Ishikawa (cell line): ENCODE measurements around the gene RFT1.

Source experiments
- CEBPB ChIP-seq: IDR thresholded peaks from 2 replicates; pipeline ENCODE4 v1.6.1; 2012
- CREB1 ChIP-seq: IDR thresholded peaks from 2 replicates; pipeline ENCODE4 v1.6.1; 2012; ENCODE audit warnings: low read depth
- EGR1 ChIP-seq: IDR thresholded peaks from 2 replicates; pipeline ENCODE4 v1.6.1; 2012
- EP300 ChIP-seq: IDR thresholded peaks from 2 replicates; pipeline ENCODE4 v1.6.1; 2012; ENCODE audit warnings: borderline replicate concordance
- FOXM1 ChIP-seq: IDR thresholded peaks from 2 replicates; pipeline ENCODE4 v1.6.1; 2012; ENCODE audit warnings: low read depth, borderline replicate concordance
- NFIC ChIP-seq: IDR thresholded peaks from 2 replicates; pipeline ENCODE4 v1.6.1; 2012
- RAD21 ChIP-seq: IDR thresholded peaks from 2 replicates; pipeline ENCODE4 v1.6.1; 2012; ENCODE audit warnings: low read depth
- TAF1 ChIP-seq: IDR thresholded peaks from 2 replicates; pipeline ENCODE4 v1.6.1; 2012; ENCODE audit warnings: low read depth, mild to moderate bottlenecking
- TCF12 ChIP-seq: IDR thresholded peaks from 2 replicates; pipeline ENCODE4 v1.6.1; 2012; ENCODE audit warnings: low read depth
- TEAD4 ChIP-seq: IDR thresholded peaks from 2 replicates; pipeline ENCODE4 v1.6.1; 2012
- YY1 ChIP-seq: IDR thresholded peaks from 2 replicates; pipeline ENCODE4 v1.6.1; 2012; ENCODE audit warnings: low read depth
- ZBTB7A ChIP-seq: IDR thresholded peaks from 2 replicates; pipeline ENCODE4 v1.6.1; 2012; ENCODE audit warnings: low read depth
- TF ChIP-seq, protein P1 (sequence below): IDR thresholded peaks from 2 replicates; pipeline ENCODE4 v1.6.1; 2012
- TF ChIP-seq, protein P2 (sequence below): IDR thresholded peaks from 2 replicates; pipeline ENCODE4 v1.6.1; 2012; ENCODE audit warnings: low read depth, mild to moderate bottlenecking
- TF ChIP-seq, protein P3 (sequence below): IDR thresholded peaks from 2 replicates; pipeline ENCODE4 v1.6.1; 2012

The RFT1 gene

DNA sequence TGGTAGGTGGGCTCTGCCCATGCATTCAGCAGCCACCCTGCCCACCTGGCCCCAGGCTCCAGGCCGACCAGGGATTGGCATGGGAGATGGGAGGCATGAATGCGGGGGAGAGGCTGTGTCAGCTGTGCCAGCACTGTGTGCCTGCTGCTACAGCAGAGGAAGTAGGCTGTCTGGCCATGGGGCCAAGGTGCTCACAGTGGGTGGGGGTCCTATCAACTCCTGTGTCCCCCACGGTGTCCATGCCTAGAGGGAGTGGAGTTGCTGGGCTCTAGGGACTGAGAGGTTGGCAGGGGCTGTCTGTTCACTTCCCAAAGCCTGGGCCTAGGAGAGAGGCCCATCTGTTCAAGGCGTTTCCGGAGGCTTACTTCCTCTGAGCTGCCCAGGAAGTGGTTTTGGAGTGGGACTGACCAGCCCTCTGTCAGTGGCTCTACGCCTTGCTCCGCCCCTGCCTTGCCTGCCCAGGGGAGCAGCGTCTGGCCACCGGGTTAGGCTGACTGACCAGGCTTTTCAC is 36.6 kb upstream of the RFT1 start:
- no peak for TF ChIP-seq TCF12
- no peak for TF ChIP-seq CEBPB
- no peak for TF ChIP-seq CREB1
- TF ChIP-seq ZBTB7A, result no peak
- TF ChIP-seq EGR1, result no peak
- no peak for TF ChIP-seq TAF1
- TF ChIP-seq NFIC, result no peak
- TF ChIP-seq RAD21, result no peak
- TF ChIP-seq, protein P1, sequence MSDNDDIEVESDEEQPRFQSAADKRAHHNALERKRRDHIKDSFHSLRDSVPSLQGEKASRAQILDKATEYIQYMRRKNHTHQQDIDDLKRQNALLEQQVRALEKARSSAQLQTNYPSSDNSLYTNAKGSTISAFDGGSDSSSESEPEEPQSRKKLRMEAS, result no peak
- TF ChIP-seq, protein P2, sequence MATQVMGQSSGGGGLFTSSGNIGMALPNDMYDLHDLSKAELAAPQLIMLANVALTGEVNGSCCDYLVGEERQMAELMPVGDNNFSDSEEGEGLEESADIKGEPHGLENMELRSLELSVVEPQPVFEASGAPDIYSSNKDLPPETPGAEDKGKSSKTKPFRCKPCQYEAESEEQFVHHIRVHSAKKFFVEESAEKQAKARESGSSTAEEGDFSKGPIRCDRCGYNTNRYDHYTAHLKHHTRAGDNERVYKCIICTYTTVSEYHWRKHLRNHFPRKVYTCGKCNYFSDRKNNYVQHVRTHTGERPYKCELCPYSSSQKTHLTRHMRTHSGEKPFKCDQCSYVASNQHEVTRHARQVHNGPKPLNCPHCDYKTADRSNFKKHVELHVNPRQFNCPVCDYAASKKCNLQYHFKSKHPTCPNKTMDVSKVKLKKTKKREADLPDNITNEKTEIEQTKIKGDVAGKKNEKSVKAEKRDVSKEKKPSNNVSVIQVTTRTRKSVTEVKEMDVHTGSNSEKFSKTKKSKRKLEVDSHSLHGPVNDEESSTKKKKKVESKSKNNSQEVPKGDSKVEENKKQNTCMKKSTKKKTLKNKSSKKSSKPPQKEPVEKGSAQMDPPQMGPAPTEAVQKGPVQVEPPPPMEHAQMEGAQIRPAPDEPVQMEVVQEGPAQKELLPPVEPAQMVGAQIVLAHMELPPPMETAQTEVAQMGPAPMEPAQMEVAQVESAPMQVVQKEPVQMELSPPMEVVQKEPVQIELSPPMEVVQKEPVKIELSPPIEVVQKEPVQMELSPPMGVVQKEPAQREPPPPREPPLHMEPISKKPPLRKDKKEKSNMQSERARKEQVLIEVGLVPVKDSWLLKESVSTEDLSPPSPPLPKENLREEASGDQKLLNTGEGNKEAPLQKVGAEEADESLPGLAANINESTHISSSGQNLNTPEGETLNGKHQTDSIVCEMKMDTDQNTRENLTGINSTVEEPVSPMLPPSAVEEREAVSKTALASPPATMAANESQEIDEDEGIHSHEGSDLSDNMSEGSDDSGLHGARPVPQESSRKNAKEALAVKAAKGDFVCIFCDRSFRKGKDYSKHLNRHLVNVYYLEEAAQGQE, result no peak
- TF ChIP-seq TEAD4, result no peak
- no peak for TF ChIP-seq FOXM1

DNA sequence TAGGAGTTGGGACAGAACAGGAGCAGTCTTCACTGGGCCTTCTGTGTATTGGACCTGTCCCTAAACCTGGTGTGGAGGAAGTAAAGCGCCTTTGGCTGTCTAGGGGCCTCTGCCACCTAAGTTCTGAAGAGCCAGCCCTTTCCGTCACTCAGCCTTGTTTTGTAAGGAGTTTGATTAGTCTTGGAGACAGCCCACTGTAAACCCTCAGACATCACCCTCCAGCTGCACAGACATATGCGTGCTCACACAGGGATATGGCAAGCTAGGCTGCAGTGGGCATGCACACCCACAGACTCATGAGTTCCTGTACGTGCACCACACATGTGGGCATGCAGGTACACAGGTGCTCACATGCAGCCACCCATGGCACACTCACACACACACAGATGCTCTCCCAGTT is 36.0 kb upstream of the RFT1 start:
- TF ChIP-seq FOXM1 (no peak), YY1 (no peak), NFIC (no peak), TAF1 (no peak), TEAD4 (no peak), CEBPB (no peak), RAD21 (no peak), ZBTB7A (no peak), CREB1 (no peak), EGR1 (no peak), EP300 (no peak), TCF12 (no peak)
- TF ChIP-seq, protein P1, result no peak
- TF ChIP-seq, protein P3, sequence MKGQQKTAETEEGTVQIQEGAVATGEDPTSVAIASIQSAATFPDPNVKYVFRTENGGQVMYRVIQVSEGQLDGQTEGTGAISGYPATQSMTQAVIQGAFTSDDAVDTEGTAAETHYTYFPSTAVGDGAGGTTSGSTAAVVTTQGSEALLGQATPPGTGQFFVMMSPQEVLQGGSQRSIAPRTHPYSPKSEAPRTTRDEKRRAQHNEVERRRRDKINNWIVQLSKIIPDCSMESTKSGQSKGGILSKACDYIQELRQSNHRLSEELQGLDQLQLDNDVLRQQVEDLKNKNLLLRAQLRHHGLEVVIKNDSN, result no peak
- TF ChIP-seq, protein P2, result no peak

DNA sequence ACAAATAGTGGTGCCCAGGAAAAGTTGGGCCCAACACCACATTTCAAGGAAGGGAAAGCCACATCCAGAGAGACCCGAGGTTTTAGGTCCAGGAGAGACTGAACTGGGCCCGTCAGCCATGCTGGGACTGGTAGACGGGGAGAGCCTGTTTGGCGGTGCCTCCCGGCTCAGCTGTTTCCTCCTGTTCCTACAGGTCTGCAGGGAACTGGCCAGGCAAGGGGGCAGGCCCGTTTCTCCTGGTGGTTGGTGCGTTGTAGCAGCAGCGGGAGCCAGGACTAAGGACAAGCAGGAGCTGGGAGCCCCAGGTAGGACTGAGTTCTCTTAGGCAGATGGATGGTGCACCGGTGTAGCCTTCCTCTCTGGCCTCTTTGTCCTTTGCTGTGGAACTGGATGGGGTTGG is 34.7 kb upstream of the RFT1 start:
- TF ChIP-seq TEAD4, result no peak
- TF ChIP-seq, protein P2, result no peak
- no peak for TF ChIP-seq EGR1
- no peak for TF ChIP-seq FOXM1
- TF ChIP-seq, protein P1, result no peak
- no peak for TF ChIP-seq EP300
- TF ChIP-seq TAF1, result no peak
- no peak for TF ChIP-seq YY1
- TF ChIP-seq, protein P3, result no peak
- no peak for TF ChIP-seq NFIC
- TF ChIP-seq CEBPB, result no peak
